Thyroid gland (tissue), 4 donors: Measurements from ENCODE around the gene METTL21C. TPM values are rescaled to one million over a fixed set of nuclear protein-coding genes. Genes with fewer than 3 reads are reported as not detected.

Experiments used
- DNase-seq, 2 donors: peaks; one replicate each; pipeline ENCODE4 v3.0.0-alpha.2; 2019
- H3K27ac ChIP-seq, 3 donors: fragments of 200-600 bp; sonication (generic); 1 replicate in 2 of 3; 2 replicates in 1 of 3; pipeline ENCODE4 v1.5.1; 2016 to 2019; ENCODE audit warnings: mild to moderate bottlenecking in 1 of 3, moderate library complexity in 1 of 3
- H3K27me3 ChIP-seq: fragments of 200-600 bp; sonication (generic); one replicate; pipeline ENCODE4 v1.5.1; 2019
- H3K36me3 ChIP-seq, 2 donors: fragments of 200-600 bp; sonication (generic); one replicate each; pipeline ENCODE4 v1.5.1; 2016 to 2019
- H3K4me1 ChIP-seq, 2 donors: fragments of 200-600 bp; sonication (generic); one replicate each; pipeline ENCODE4 v1.5.1; 2017 to 2019
- H3K4me3 ChIP-seq, 3 donors: fragments of 200-600 bp; sonication (generic); replicated peaks in 1 of 3; 1 replicate in 2 of 3; 2 replicates in 1 of 3; pipeline ENCODE4 v1.5.1; 2016; ENCODE audit warnings: mild to moderate bottlenecking in 1 of 3
- H3K9me3 ChIP-seq: fragments of 200-600 bp; sonication (generic); one replicate; pipeline ENCODE4 v1.5.1; 2017
- CTCF ChIP-seq, 6 experiments: fragments of 200-600 bp in 3 of 6; fragments of 450-650 bp in 3 of 6; sonication (generic) in 3 of 6; IDR thresholded peaks; one replicate each; pipeline ENCODE4 v1.5.1; 2016 to 2019; ENCODE audit warnings: antibody characterized with exemption in 6 of 6, mild to moderate bottlenecking in 2 of 6, inconsistent platforms in 1 of 6, moderate library complexity in 1 of 6
- POLR2A ChIP-seq, 2 donors: fragments of 450-650 bp; IDR thresholded peaks; one replicate each; pipeline ENCODE4 v1.6.1; 2017; ENCODE audit warnings: antibody characterized with exemption in 2 of 2, mild to moderate bottlenecking in 2 of 2, moderate library complexity in 1 of 2
- WGBS, 2 donors: methylation state at CpG; one replicate each; pipeline ENCODE4 v1.1.5; 2017; 5-methylcytosine and 5-hydroxymethylcytosine counted together
- intact Hi-C: fragments of 100-400 bp; cut with DNase I; formaldehyde crosslinking; loops from one replicate; pipeline ENCODE4 v1.15.1; 2023
- total RNA-seq, 4 donors: library from RNA; depleted of rRNA; stranded (reverse); fragments of >200 nt; gene quantifications; one replicate each; pipeline ENCODE4 v1.2.3, GENCODE V29; 2016

The METTL21C gene
- total RNA-seq, 4 donors from 2014 or later, result not detected

- Histone ChIP-seq H3K27me3 (no peaks in the 10 kb centered on the region), H3K4me3 (no peak overlapping the region), H3K27ac (no peak overlapping the region), H3K36me3 (no peaks in the 10 kb centered on the region), H3K4me1 (peaks cover 0 to 5% of the 10 kb centered on the region in 2 donors), H3K9me3 (no peaks in the 10 kb centered on the region)
- intact Hi-C loops, result no loop called here
- TF ChIP-seq CTCF (IDR thresholded peaks at IDR 0.05), result no peak
- no peak for TF ChIP-seq POLR2A (IDR thresholded peaks at IDR 0.05)
- DNase-seq, result no peak
Measured at GRCh38 chr13:102709536-102709935, 14.7 kb upstream of the METTL21C start.

- TF ChIP-seq CTCF (IDR thresholded peaks at IDR 0.05) (no peak), POLR2A (IDR thresholded peaks at IDR 0.05) (no peak)
- Histone ChIP-seq H3K9me3 (no peaks in the 10 kb centered on the region), H3K27ac (no peak overlapping the region), H3K36me3 (no peaks in the 10 kb centered on the region), H3K27me3 (no peaks in the 10 kb centered on the region), H3K4me1 (peaks cover 0 to 5% of the 10 kb centered on the region in 2 donors), H3K4me3 (no peak overlapping the region)
- intact Hi-C loops, result no loop called here
- WGBS, 2 donors, result 86 to 92% methylated on average over 2 of the region's 2 CpGs
- DNase-seq, result no peak
Measured at GRCh38 chr13:102708991-102709390, 14.1 kb upstream of the METTL21C start.

- H3K4me3 ChIP-seq, result no peak overlapping the region
- H3K4me1 ChIP-seq, result peaks cover 0 to 5% of the 10 kb centered on the region in 2 donors
- no peaks in the 10 kb centered on the region for H3K9me3 ChIP-seq
- TF ChIP-seq POLR2A (IDR thresholded peaks at IDR 0.05), result no peak
- TF ChIP-seq CTCF (IDR thresholded peaks at IDR 0.05), result no peak
- no peaks in the 10 kb centered on the region for H3K36me3 ChIP-seq
- no peak overlapping the region for H3K27ac ChIP-seq
- H3K27me3 ChIP-seq, result no peaks in the 10 kb centered on the region
- intact Hi-C loops, result no loop called here
- DNase-seq, result no peak
- WGBS, 2 donors, result 72 to 77% methylated on average over 2 of the region's 2 CpGs
Measured at GRCh38 chr13:102708211-102708610, 13.4 kb upstream of the METTL21C start.

- Histone ChIP-seq H3K27me3 (no peaks in the 10 kb centered on the region), H3K9me3 (no peaks in the 10 kb centered on the region), H3K27ac (no peak overlapping the region), H3K36me3 (no peaks in the 10 kb centered on the region), H3K4me1 (peaks cover 0 to 5% of the 10 kb centered on the region in 2 donors), H3K4me3 (no peak overlapping the region)
- TF ChIP-seq POLR2A (IDR thresholded peaks at IDR 0.05) (no peak), CTCF (IDR thresholded peaks at IDR 0.05) (no peak)
- intact Hi-C loops, result no loop called here
- 9 to 16% methylated on average over 4 of the region's 4 CpGs for WGBS, 2 donors
- no peak for DNase-seq
Measured at GRCh38 chr13:102707467-102707866, 12.6 kb upstream of the METTL21C start.

- 89 to 92% methylated on average over 6 of the region's 6 CpGs for WGBS, 2 donors
- Histone ChIP-seq H3K27me3 (no peaks in the 10 kb centered on the region), H3K27ac (no peak overlapping the region), H3K9me3 (no peaks in the 10 kb centered on the region), H3K36me3 (no peaks in the 10 kb centered on the region), H3K4me1 (peaks cover 0 to 5% of the 10 kb centered on the region in 2 donors), H3K4me3 (no peak overlapping the region)
- no peak for DNase-seq
- intact Hi-C loops, result no loop called here
- TF ChIP-seq POLR2A (IDR thresholded peaks at IDR 0.05) (no peak), CTCF (IDR thresholded peaks at IDR 0.05) (no peak)
Measured at GRCh38 chr13:102704238-102705058, 9.6 kb upstream of the METTL21C start.
